Pancreas (tissue), 10 donors: ENCODE data around the gene OR12D3. TPM values are rescaled to one million over a fixed set of nuclear protein-coding genes. Genes with fewer than 3 reads are reported as not detected.
"Not testable (repeated sequence)": the region's sequence is repeated elsewhere in the genome, so short reads cannot be mapped to it uniquely, and the experiment has no call there.

Experiments used
- ATAC-seq, 4 donors: fragments of 200-7000 bp; cut with Tn5 transposase; one replicate each; pipeline versions ENCODE4 v1.8.0 to v1.9.1; 2020; ENCODE audit warnings: mild to moderate bottlenecking in 4 of 4, moderate library complexity in 4 of 4
- DNase-seq, 6 donors: peaks; one replicate each; pipeline ENCODE4 v3.0.0-alpha.2; 2020
- FAIRE-seq: peaks from 2 replicates; lab custom pipeline; 2012; peaks lifted over from hg19 to GRCh38; lab: Jason Lieb, UNC
- H3K27ac ChIP-seq, 4 donors: fragments of 200-600 bp; sonication (generic); 1 replicate in 3 of 4; 2 replicates in 1 of 4; pipeline versions ENCODE4 v1.5.0 to v1.8.0; 2020
- H3K27me3 ChIP-seq, 4 donors: fragments of 200-600 bp; one replicate each; pipeline ENCODE4 v1.8.0; 2021
- H3K36me3 ChIP-seq, 3 donors: fragments of 200-600 bp; sonication (generic) in 1 of 3; one replicate each; pipeline versions ENCODE4 v1.5.0 to v1.8.0; 2020 to 2021
- H3K4me1 ChIP-seq, 3 donors: fragments of 200-600 bp; one replicate each; pipeline ENCODE4 v1.8.0; 2021
- H3K4me3 ChIP-seq, 4 donors: fragments of 200-600 bp; sonication (generic) in 2 of 4; one replicate each; pipeline versions ENCODE4 v1.5.0 to v1.8.0; 2020 to 2021
- H3K9me3 ChIP-seq, 4 donors: fragments of 200-600 bp; one replicate each; pipeline ENCODE4 v1.8.0; 2021
- WGBS, 2 donors: extraction: QIAGEN DNeasy Blood & Tissue Kit; methylation state at CpG; one replicate each; pipeline ENCODE4 v1.1.7; 2013; 5-methylcytosine and 5-hydroxymethylcytosine counted together
- intact Hi-C, 3 donors: fragments of 100-400 bp; cut with DNase I; formaldehyde crosslinking; loops; one replicate each; pipeline versions ENCODE4 v1.11.1 to v1.14.2; 2022
- polyA plus RNA-seq, 2 donors: library from polyadenylated mRNA; stranded (reverse); fragments of 200-250 nt; gene quantifications; one replicate each; pipeline ENCODE4 v1.2.3, GENCODE V29; 2013
- total RNA-seq, 6 donors: library from RNA; stranded (reverse); fragmentation: NEBNext Ultra II Directional in 4 of 6; extraction: Animal tissue kit (Norgen Biotek cat#: 25700) in 4 of 6; gene quantifications; one replicate each; pipeline versions ENCODE4 v1.2.1 to v1.2.4, GENCODE V29; 2021 to 2023
- TF ChIP-seq, protein P1 (sequence below), 4 donors: fragments of 200-600 bp; sonication (generic) in 3 of 4; IDR thresholded peaks; one replicate each; pipeline versions ENCODE4 v1.5.0 to v1.8.0; 2021; ENCODE audit warnings: antibody characterized with exemption in 4 of 4
- donor health status: healthy with polysubstance abuse.
- donor health status: DM: no; HTN: no; CAD: no; lungs with moderate emphysema.
- donor health status: DM: no; HTN: no; CAD: no.
- donor health status: control.
- donor health status: control.
- donor health status: Bipolar disorder and iron deficiency.
- donor health status: DM: yes; HTN: yes; CAD: no.
- donor health status: DM: no; HTN: no; CAD: no.
- donor health status: DM: no; HTN: no; CAD: no.
- donor health status: DM: yes; HTN: yes; CAD: no.

OR12D3 gene
- total and polyA plus RNA-seq, 8 donors, result not detected

DNA sequence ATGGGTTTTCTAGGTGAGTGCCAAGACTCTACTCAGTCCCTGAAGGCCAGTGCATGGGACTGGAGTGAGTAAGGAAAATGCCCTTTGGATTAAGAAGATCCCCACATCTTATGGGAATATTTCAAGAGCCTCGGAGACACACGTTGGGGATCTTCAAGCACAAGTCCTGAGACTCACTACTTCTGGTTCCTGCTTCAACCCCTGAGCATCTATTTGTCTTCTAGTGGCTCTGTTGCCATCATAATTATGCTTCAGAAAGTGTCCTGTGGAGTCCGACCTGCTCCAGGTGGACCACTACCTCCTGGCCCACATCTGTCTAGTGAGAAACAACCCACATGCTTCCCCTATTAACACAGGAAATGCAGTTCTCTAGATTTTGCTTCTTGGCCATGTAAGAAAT is 6.3 kb downstream of the OR12D3 start, which contains the start of gene OR5V1:
OR5V1 (minus strand) TSS at position 101 of the 400 bp plus-strand sequence. CDS start 12,670 bp downstream, outside the sequence.
- Histone ChIP-seq H3K27me3 (no peaks in the 10 kb centered on the region), H3K27ac (no peak within 1 kb of the TSS), H3K4me1 (no peaks in the 10 kb centered on the region), H3K9me3 (no peaks in the 10 kb centered on the region), H3K4me3 (no peak within 1 kb of the TSS), H3K36me3 (no peaks in the 10 kb centered on the region)
- intact Hi-C loops, result no loop called here
- no peak for ATAC-seq
- DNase-seq, result no peak
- 50 to 67% methylated on average over 3 of the region's 3 CpGs for WGBS, 2 donors
- FAIRE-seq, result no peak
- TF ChIP-seq, protein P1, sequence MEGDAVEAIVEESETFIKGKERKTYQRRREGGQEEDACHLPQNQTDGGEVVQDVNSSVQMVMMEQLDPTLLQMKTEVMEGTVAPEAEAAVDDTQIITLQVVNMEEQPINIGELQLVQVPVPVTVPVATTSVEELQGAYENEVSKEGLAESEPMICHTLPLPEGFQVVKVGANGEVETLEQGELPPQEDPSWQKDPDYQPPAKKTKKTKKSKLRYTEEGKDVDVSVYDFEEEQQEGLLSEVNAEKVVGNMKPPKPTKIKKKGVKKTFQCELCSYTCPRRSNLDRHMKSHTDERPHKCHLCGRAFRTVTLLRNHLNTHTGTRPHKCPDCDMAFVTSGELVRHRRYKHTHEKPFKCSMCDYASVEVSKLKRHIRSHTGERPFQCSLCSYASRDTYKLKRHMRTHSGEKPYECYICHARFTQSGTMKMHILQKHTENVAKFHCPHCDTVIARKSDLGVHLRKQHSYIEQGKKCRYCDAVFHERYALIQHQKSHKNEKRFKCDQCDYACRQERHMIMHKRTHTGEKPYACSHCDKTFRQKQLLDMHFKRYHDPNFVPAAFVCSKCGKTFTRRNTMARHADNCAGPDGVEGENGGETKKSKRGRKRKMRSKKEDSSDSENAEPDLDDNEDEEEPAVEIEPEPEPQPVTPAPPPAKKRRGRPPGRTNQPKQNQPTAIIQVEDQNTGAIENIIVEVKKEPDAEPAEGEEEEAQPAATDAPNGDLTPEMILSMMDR (IDR thresholded peaks at IDR 0.05), result no peak

DNA sequence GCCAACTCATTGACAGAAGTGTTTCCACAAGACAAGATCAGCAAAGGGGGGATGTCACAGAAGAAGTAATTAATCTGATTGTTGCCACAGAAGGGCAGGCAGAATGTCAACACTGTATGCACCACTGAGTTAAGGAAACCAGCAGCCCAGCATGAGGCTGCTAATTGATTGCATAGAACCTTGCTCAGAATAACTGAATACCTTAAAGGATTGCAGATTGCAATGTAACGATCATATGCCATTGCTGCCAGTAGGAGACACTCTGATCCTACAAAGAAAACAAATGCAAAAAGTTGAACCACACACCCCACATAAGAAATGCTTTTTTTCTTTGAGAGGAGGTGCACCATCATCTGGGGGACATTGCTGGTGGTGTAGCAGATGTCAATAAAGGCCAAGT is 19.5 kb downstream of the OR12D3 start:
- intact Hi-C loops, result no loop called here
- Histone ChIP-seq H3K36me3 (no peaks in the 10 kb centered on the region), H3K27ac (no peak overlapping the region), H3K9me3 (no peaks in the 10 kb centered on the region), H3K4me3 (no peak overlapping the region), H3K4me1 (no peaks in the 10 kb centered on the region), H3K27me3 (no peaks in the 10 kb centered on the region)
- ATAC-seq, result no peak
- no peak for FAIRE-seq
- no peak for DNase-seq
- TF ChIP-seq, protein P1 (IDR thresholded peaks at IDR 0.05), result no peak
- 37 to 48% methylated on average over 1 of the region's 1 CpG for WGBS, 2 donors

DNA sequence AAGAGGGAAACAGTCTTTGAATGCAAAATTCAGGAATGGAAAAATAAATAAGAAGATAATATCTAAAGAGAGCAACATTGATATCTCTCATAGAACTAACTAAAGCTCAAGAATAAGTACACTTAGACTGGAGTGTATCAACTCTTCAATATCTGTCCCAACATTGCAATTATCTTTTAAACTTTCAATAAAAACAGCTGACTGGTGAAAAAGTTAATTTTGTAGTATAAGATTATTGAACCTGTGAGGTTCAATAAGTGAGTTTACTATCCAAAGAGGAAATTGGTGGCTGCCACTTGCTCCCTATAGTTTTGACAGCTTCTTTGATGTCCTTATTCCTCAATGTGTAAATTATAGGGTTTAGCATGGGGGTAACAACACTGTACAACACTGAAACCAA is 20.1 kb downstream of the OR12D3 start:
- no peak for FAIRE-seq

DNA sequence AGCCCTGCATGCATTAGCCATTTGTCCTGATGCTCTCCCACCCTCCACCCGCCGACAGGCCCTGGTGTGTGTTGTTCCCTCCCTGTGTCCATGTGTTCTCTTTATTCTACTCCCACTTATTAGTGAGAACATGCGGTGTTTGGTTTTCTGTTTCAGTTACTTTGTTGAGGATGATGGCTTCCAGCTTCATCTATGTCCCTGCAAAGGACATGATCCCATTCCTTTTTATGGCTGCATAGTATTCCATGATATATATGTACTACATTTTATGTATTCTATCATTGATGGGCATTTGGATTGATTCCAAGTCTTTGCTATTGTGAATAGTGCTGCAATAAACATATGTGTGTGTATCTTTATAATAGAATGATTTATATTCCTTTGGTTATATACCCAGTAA is 25.7 kb downstream of the OR12D3 start:
- H3K36me3 ChIP-seq, FAIRE-seq, H3K27ac ChIP-seq, DNase-seq, intact Hi-C loops, H3K4me1 ChIP-seq, H3K4me3 ChIP-seq, H3K9me3 ChIP-seq, ATAC-seq, H3K27me3 ChIP-seq: not testable (repeated sequence)
- WGBS, 2 donors, result 77 to 92% methylated on average over 3 of the region's 3 CpGs

More for the DNA sequence above, 20.1 kb downstream of the OR12D3 start:
- Histone ChIP-seq H3K36me3 (no peaks in the 10 kb centered on the region), H3K4me3 (no peak overlapping the region), H3K4me1 (no peaks in the 10 kb centered on the region), H3K27ac (no peak overlapping the region), H3K9me3 (no peaks in the 10 kb centered on the region), H3K27me3 (no peaks in the 10 kb centered on the region)
- intact Hi-C loops, result no loop called here
- TF ChIP-seq, protein P1 (IDR thresholded peaks at IDR 0.05), result no peak
- no peak for ATAC-seq
- DNase-seq, result no peak

DNA sequence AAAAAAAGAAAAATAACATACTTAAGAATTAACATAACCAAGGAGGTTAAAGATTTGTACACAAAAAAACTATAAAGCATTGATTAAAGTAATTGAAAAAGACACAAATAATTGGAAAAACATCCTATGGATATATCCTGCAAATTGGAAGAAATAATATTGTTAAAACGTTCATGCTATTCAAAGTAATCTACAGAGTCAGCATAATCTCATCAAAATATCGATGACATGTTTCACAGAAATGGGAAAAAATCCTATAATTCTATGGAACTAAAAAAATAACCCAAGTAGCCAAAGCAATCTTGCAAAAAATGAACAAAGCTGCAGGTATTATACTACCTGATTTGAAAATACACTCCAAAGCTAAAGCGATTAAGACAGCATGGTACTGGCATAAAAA is 29.7 kb downstream of the OR12D3 start:
- H3K4me1 ChIP-seq, result no peaks in the 10 kb centered on the region
- no peaks in the 10 kb centered on the region for H3K9me3 ChIP-seq
- H3K27ac ChIP-seq, result no peak overlapping the region
- intact Hi-C loops, result no loop called here
- DNase-seq (no peak), ATAC-seq (no peak), FAIRE-seq (no peak)
- no peak overlapping the region for H3K4me3 ChIP-seq
- 52 to 55% methylated on average over 3 of the region's 3 CpGs for whole genome bisulfite sequencing, 2 donors
- H3K27me3 ChIP-seq, result no peaks in the 10 kb centered on the region
- TF ChIP-seq, protein P1 (IDR thresholded peaks at IDR 0.05), result no peak
- no peaks in the 10 kb centered on the region for H3K36me3 ChIP-seq
